A172 (cell line): ENCODE measurements around the gene SLC10A4. TPM values are rescaled to one million over a fixed set of nuclear protein-coding genes. Genes with fewer than 3 reads are reported as not detected.
"Not testable (repeated sequence)": the region's sequence is repeated elsewhere in the genome, so short reads cannot be mapped to it uniquely, and the experiment has no call there.

Source experiments
- DNase-seq: peaks from one replicate; pipeline ENCODE4 v3.0.0-alpha.2; 2015; ENCODE audit warnings: low spot score
- total RNA-seq: library from RNA; depleted of rRNA; stranded (reverse); fragments of >200 nt; shearing (Covaris generic); gene quantifications from 2 replicates; pipeline ENCODE4 v1.2.3, GENCODE V29; 2014; rRNA removed

The SLC10A4 gene
- not detected in 2 replicates for total RNA-seq

GRCh38 chr4:48483006-48483776, at the start of gene SLC10A4:
Gene SLC10A4, plus strand, starts transcription at chr4:48483343. Its CDS starts 219 bp downstream, at chr4:48483562.
- DNase-seq, result no peak

GRCh38 chr4:48436318-48436717, 46.8 kb upstream of the SLC10A4 start:
- no peak for DNase-seq

- no peak for DNase-seq
Observed at GRCh38 chr4:48439988-48440387, 43.2 kb upstream of the SLC10A4 start.

- not testable (repeated sequence) for DNase-seq
Observed at GRCh38 chr4:48440914-48441313, 42.2 kb upstream of the SLC10A4 start.

- DNase-seq, result no peak
Observed at GRCh38 chr4:48445704-48446103, 37.4 kb upstream of the SLC10A4 start.

- DNase-seq, result no peak
Observed at GRCh38 chr4:48446642-48447041, 36.5 kb upstream of the SLC10A4 start.

GRCh38 chr4:48449151-48449550, 34.0 kb upstream of the SLC10A4 start:
- no peak for DNase-seq

- DNase-seq, result no peak
Observed at GRCh38 chr4:48450740-48451139, 32.4 kb upstream of the SLC10A4 start.

- DNase-seq, result not testable (repeated sequence)
Observed at GRCh38 chr4:48451656-48452055, 31.5 kb upstream of the SLC10A4 start.

- no peak for DNase-seq
Observed at GRCh38 chr4:48454591-48454990, 28.6 kb upstream of the SLC10A4 start.

- no peak for DNase-seq
Observed at GRCh38 chr4:48461000-48461399, 22.1 kb upstream of the SLC10A4 start.

- no peak for DNase-seq
Observed at GRCh38 chr4:48462363-48462762, 20.8 kb upstream of the SLC10A4 start.

- DNase-seq, result no peak
Observed at GRCh38 chr4:48467442-48467841, 15.7 kb upstream of the SLC10A4 start.

- peak; percentile 8 for DNase-seq
Observed at GRCh38 chr4:48467891-48468290, 15.3 kb upstream of the SLC10A4 start.

GRCh38 chr4:48470137-48470536, 13.0 kb upstream of the SLC10A4 start:
- no peak for DNase-seq

GRCh38 chr4:48470570-48470969, 12.6 kb upstream of the SLC10A4 start:
- no peak for DNase-seq

- DNase-seq, result no peak
Observed at GRCh38 chr4:48472794-48473193, 10.3 kb upstream of the SLC10A4 start.

- DNase-seq, result no peak
Observed at GRCh38 chr4:48475770-48476169, 7.4 kb upstream of the SLC10A4 start.

- no peak for DNase-seq
Observed at GRCh38 chr4:48478273-48478672, 4.9 kb upstream of the SLC10A4 start.

GRCh38 chr4:48481581-48481980, 1.6 kb upstream of the SLC10A4 start:
- no peak for DNase-seq

- no peak for DNase-seq
Observed at GRCh38 chr4:48483777-48484493, 792 bp downstream of the SLC10A4 start.

GRCh38 chr4:48484494-48485168, 1.5 kb downstream of the SLC10A4 start:
- no peak for DNase-seq

GRCh38 chr4:48489683-48490011, 6.5 kb downstream of the SLC10A4 start:
- no peak for DNase-seq
